GM12875 (cell line): ENCODE measurements around the gene PLD4.
A peak's percentile ranks its signal among the peaks of the same experiment; 100 is the strongest.

Source experiments
- H3K4me3 ChIP-seq: one replicate; pipeline ENCODE4 v1.5.1; 2011; ENCODE audit warnings: low read depth, low read length, control low read depth
- CTCF ChIP-seq: IDR thresholded peaks from 2 replicates; pipeline ENCODE4 v1.5.1; 2011; ENCODE audit warnings: low read depth, mild to moderate bottlenecking, control low read depth, inconsistent platforms, low read length, moderate library complexity, borderline replicate concordance; ENCODE audit not compliant: insufficient read depth

PLD4 gene

GRCh38 chr14:104924421-104925213 lies at the start of gene PLD4:
PLD4 (plus strand) TSS chr14:104924879; CDS start chr14:104927141, 2,262 bp downstream.
- H3K4me3 ChIP-seq = peak within 1 kb of the TSS; percentile 60
- no peak for TF ChIP-seq CTCF

GRCh38 chr14:104875412-104875751 lies 49.3 kb upstream of the PLD4 start:
- no peak for TF ChIP-seq CTCF
- no peak overlapping the region for H3K4me3 ChIP-seq

GRCh38 chr14:104875811-104876210 lies 48.9 kb upstream of the PLD4 start:
- TF ChIP-seq CTCF = no peak
- H3K4me3 ChIP-seq = no peak overlapping the region

- H3K4me3 ChIP-seq = no peak overlapping the region
- TF ChIP-seq CTCF = no peak
These were observed 48.4 kb upstream of the PLD4 start for GRCh38 chr14:104876251-104876699.

GRCh38 chr14:104877066-104877805 lies 47.4 kb upstream of the PLD4 start:
- H3K4me3 ChIP-seq = no peak overlapping the region

GRCh38 chr14:104877806-104878550 lies 46.7 kb upstream of the PLD4 start:
- H3K4me3 ChIP-seq = no peak overlapping the region

More at GRCh38 chr14:104877066-104877805, 47.4 kb upstream of the PLD4 start:
- no peak for TF ChIP-seq CTCF

More at GRCh38 chr14:104877806-104878550, 46.7 kb upstream of the PLD4 start:
- no peak for TF ChIP-seq CTCF
